NCI-H510A treated with DMSO at 0.1 percent for 48 hours (cell line): ENCODE results near the gene ADAMTS2.

ENCODE experiments used
- DNase-seq: peaks from one replicate; lab custom pipeline; 2025; lab: John Stamatoyannopoulos, UW

Gene ADAMTS2

GRCh38 chr5:179345433-179346321, at the start of gene ADAMTS2:
TSS of gene ADAMTS2 (minus strand) at chr5:179345461. CDS start at chr5:179345328, 133 bp downstream.
- DNase-seq = no peak

GRCh38 chr5:179393078-179393477, 47.8 kb upstream of the ADAMTS2 start:
- DNase-seq = no peak

- no peak for DNase-seq
These were observed 42.2 kb upstream of the ADAMTS2 start for GRCh38 chr5:179387151-179388110.

GRCh38 chr5:179385914-179386313, 40.7 kb upstream of the ADAMTS2 start:
- DNase-seq = no peak

- DNase-seq = no peak
These were observed 37.2 kb upstream of the ADAMTS2 start for GRCh38 chr5:179382486-179382885.

GRCh38 chr5:179381691-179382090, 36.4 kb upstream of the ADAMTS2 start:
- DNase-seq = no peak

- DNase-seq = no peak
These were observed 35.2 kb upstream of the ADAMTS2 start for GRCh38 chr5:179380211-179381035.

- no peak for DNase-seq
These were observed 34.1 kb upstream of the ADAMTS2 start for GRCh38 chr5:179379321-179379890.

- DNase-seq = no peak
These were observed 33.4 kb upstream of the ADAMTS2 start for GRCh38 chr5:179378441-179379271.

- no peak for DNase-seq
These were observed 32.8 kb upstream of the ADAMTS2 start for GRCh38 chr5:179378116-179378440.

GRCh38 chr5:179377421-179378115, 32.3 kb upstream of the ADAMTS2 start:
- no peak for DNase-seq

- no peak for DNase-seq
These were observed 31.6 kb upstream of the ADAMTS2 start for GRCh38 chr5:179376701-179377420.

GRCh38 chr5:179375831-179376365, 30.6 kb upstream of the ADAMTS2 start:
- no peak for DNase-seq

- no peak for DNase-seq
These were observed 30.0 kb upstream of the ADAMTS2 start for GRCh38 chr5:179375236-179375685.

- DNase-seq = no peak
These were observed 29.4 kb upstream of the ADAMTS2 start for GRCh38 chr5:179374506-179375235.

- DNase-seq = no peak
These were observed 28.8 kb upstream of the ADAMTS2 start for GRCh38 chr5:179373961-179374505.

- DNase-seq = no peak
These were observed 28.1 kb upstream of the ADAMTS2 start for GRCh38 chr5:179373101-179373934.
